SK-N-SH (cell line): ENCODE results near the gene MAD1L1. TPM values are rescaled to one million over a fixed set of nuclear protein-coding genes. Genes with fewer than 3 reads are reported as not detected.

Experiments
- CTCF ChIA-PET: fragments of 300-600, 350-600 bp; formaldehyde crosslinking; extraction: SDS; loops from one replicate; lab custom pipeline; 2021; lab: Yijun Ruan, JAX
- POLR2A ChIA-PET: fragments of 350-600 bp; sonication (Branson Sonifier 250); formaldehyde crosslinking; extraction: SDS; loops from one replicate; lab custom pipeline; 2020; ENCODE audit warnings: antibody characterized with exemption, inconsistent platforms; lab: Yijun Ruan, JAX
- DNase-seq: peaks from one replicate; pipeline ENCODE4 v3.0.0; 2012
- H2AFZ ChIP-seq: fragments of 200-600 bp; sonication (generic); 2 replicates; pipeline ENCODE4 v1.8.1; 2016; ENCODE audit warnings: antibody characterized with exemption, mild to moderate bottlenecking, low read depth
- H3F3A ChIP-seq: fragments of 200-600 bp; sonication (generic); replicated peaks from 2 replicates; pipeline ENCODE3; 2016; ENCODE audit warnings: antibody characterized with exemption, mild to moderate bottlenecking; ENCODE audit not compliant: insufficient read depth
- H3K27ac ChIP-seq, 2 experiments: fragments of 200-500 bp in 1 of 2; fragments of 200-600 bp in 1 of 2; sonication (Bioruptor generic) in 1 of 2; sonication (generic), shearing (Covaris generic) in 1 of 2; 2 replicates each; pipeline versions ENCODE4 v1.5.1 to v1.6.1; 2014 to 2016; ENCODE audit warnings: low read depth in 2 of 2, inconsistent platforms in 1 of 2, low read length in 1 of 2, mild to moderate bottlenecking in 1 of 2, mixed read lengths in 1 of 2
- H3K27me3 ChIP-seq: fragments of 200-600 bp; sonication (generic), shearing (Covaris generic); 2 replicates; pipeline ENCODE4 v1.6.1; 2016; ENCODE audit warnings: mixed run types; ENCODE audit not compliant: insufficient read depth
- H3K36me3 ChIP-seq, 2 experiments: fragments of 200-500 bp in 1 of 2; fragments of 200-600 bp in 1 of 2; sonication (Bioruptor generic) in 1 of 2; sonication (generic) in 1 of 2; replicated peaks in 1 of 2; 2 replicates each; pipeline versions ENCODE3 to v1.5.1; 2014 to 2016; ENCODE audit warnings: low read length in 1 of 2, mild to moderate bottlenecking in 1 of 2; ENCODE audit not compliant: insufficient read depth in 2 of 2, control insufficient read depth in 1 of 2
- H3K4me1 ChIP-seq, 2 experiments: fragments of 200-500 bp in 1 of 2; fragments of 200-600 bp in 1 of 2; sonication (Bioruptor generic) in 1 of 2; sonication (generic), shearing (Covaris generic) in 1 of 2; 2 replicates each; pipeline versions ENCODE4 v1.5.1 to v1.6.1; 2014 to 2016; ENCODE audit warnings: low read depth in 1 of 2, low read length in 1 of 2, mixed run types in 1 of 2; ENCODE audit not compliant: insufficient read depth in 2 of 2, control insufficient read depth in 1 of 2
- H3K4me2 ChIP-seq: fragments of 200-600 bp; sonication (generic), shearing (Covaris generic); 2 replicates; pipeline ENCODE4 v1.6.1; 2017; ENCODE audit warnings: mixed run types
- H3K4me3 ChIP-seq, 2 experiments: fragments of 200-500 bp in 1 of 2; fragments of 200-600 bp in 1 of 2; sonication (Bioruptor generic) in 1 of 2; sonication (generic), shearing (Covaris generic) in 1 of 2; 2 replicates each; pipeline versions ENCODE4 v1.5.1 to v1.8.1; 2014 to 2016; ENCODE audit warnings: low read depth in 2 of 2, inconsistent platforms in 1 of 2, low read length in 1 of 2, mild to moderate bottlenecking in 1 of 2, mixed read lengths in 1 of 2, moderate library complexity in 1 of 2
- H3K79me2 ChIP-seq: fragments of 200-600 bp; sonication (generic); 2 replicates; pipeline ENCODE4 v1.8.1; 2017; ENCODE audit warnings: mild to moderate bottlenecking; ENCODE audit not compliant: insufficient read depth
- H3K9ac ChIP-seq: fragments of 200-600 bp; sonication (generic); 2 replicates; pipeline ENCODE4 v1.6.1; 2017; ENCODE audit warnings: mixed run types
- H3K9me2 ChIP-seq: fragments of 200-600 bp; sonication (generic); 2 replicates; pipeline ENCODE4 v1.6.1; 2017; ENCODE audit warnings: mixed run types
- H3K9me3 ChIP-seq: fragments of 200-600 bp; sonication (generic); 2 replicates; pipeline ENCODE4 v1.6.1; 2017; ENCODE audit warnings: mixed run types, mild to moderate bottlenecking, moderate library complexity
- H4K20me1 ChIP-seq: fragments of 200-600 bp; sonication (generic); 2 replicates; pipeline ENCODE4 v1.6.1; 2017; ENCODE audit warnings: mild to moderate bottlenecking, mixed run types; ENCODE audit not compliant: insufficient read depth
- EZH2phosphoT487 ChIP-seq: fragments of 200-600 bp; sonication (generic); IDR thresholded peaks from 2 replicates; pipeline ENCODE4 v1.6.1; 2017; ENCODE audit warnings: low read depth, mixed run types, mild to moderate bottlenecking, antibody characterized with exemption, moderate library complexity, borderline replicate concordance
- FOSL2 ChIP-seq: IDR thresholded peaks from 2 replicates; pipeline ENCODE4 v1.4.0; 2012; ENCODE audit warnings: low read depth, mild to moderate bottlenecking, moderate library complexity, borderline replicate concordance
- FOXM1 ChIP-seq: IDR thresholded peaks from 2 replicates; pipeline ENCODE4 v1.4.0; 2012; ENCODE audit warnings: low read depth, mild to moderate bottlenecking
- GABPA ChIP-seq: IDR thresholded peaks from 2 replicates; pipeline ENCODE4 v1.4.0; 2012; ENCODE audit warnings: low read depth, mild to moderate bottlenecking
- GATA2 ChIP-seq: sonication (generic); formaldehyde crosslinking; IDR thresholded peaks from 2 replicates; pipeline ENCODE4 v1.5.0; 2020; ENCODE audit warnings: mild to moderate bottlenecking, missing genetic modification reagents
- MEF2A ChIP-seq: IDR thresholded peaks from 2 replicates; pipeline ENCODE4 v1.4.0; 2012; ENCODE audit warnings: low read depth, borderline replicate concordance
- RAD21 ChIP-seq: IDR thresholded peaks from 2 replicates; pipeline ENCODE4 v1.6.1; 2012; ENCODE audit warnings: mild to moderate bottlenecking, low read length
- RFX5 ChIP-seq: IDR thresholded peaks from 2 replicates; pipeline ENCODE4 v1.6.1; 2012; ENCODE audit warnings: mild to moderate bottlenecking, improper control_type of control experiment, low read length
- SMC3 ChIP-seq: IDR thresholded peaks from 2 replicates; pipeline ENCODE4 v1.6.1; 2012; ENCODE audit warnings: low read depth, low read length, improper control_type of control experiment
- TAF1 ChIP-seq: IDR thresholded peaks from 2 replicates; pipeline ENCODE4 v1.6.1; 2012; ENCODE audit warnings: low read depth, mild to moderate bottlenecking, low read length, moderate library complexity, borderline replicate concordance
- WGBS: methylation state at CpG from one replicate; pipeline ENCODE4 v1.1.6; 2017; ENCODE audit warnings: low lambda C conversion rate; 5-methylcytosine and 5-hydroxymethylcytosine counted together
- polyA plus RNA-seq, 3 experiments: library from polyadenylated mRNA; depleted of rRNA; stranded (reverse); fragments of >200 nt; gene quantifications; 2 replicates each; pipeline ENCODE4 v1.2.3, GENCODE V29; 2012
- TF ChIP-seq, protein P1 (sequence below): fragments of 150-350 bp; IDR thresholded peaks from 2 replicates; pipeline ENCODE4 v1.6.1; 2016; ENCODE audit warnings: mild to moderate bottlenecking, low read depth, low read length
- TF ChIP-seq, protein P2 (sequence below): IDR thresholded peaks from 2 replicates; pipeline ENCODE4 v1.4.0; 2012; ENCODE audit warnings: low read depth

Gene MAD1L1
- polyA plus RNA-seq, 1 of the 3 experiments (the other 2 are of a cell fraction): 46.2 TPM

DNA sequence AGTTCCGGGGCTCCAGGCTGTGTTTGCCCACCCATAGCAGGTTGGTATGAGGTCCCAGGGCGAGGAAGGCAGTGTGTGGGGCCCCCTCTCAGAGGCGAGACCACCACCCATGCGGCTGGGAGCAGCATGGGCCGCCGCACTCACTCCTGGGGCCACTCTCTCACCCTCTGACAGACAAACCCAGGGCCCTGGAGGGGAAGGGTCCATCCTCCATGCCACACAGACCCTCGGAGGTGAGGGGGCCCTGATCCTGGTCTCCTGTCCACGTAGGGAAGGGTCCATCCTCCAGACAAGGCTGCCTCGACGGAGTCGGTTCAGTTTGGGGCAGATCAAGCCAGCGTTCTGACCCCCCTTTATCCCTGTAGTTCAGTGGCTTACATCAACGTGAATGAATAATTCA, 331.9 kb downstream of the MAD1L1 start (continued):
- TF ChIP-seq, protein P1, sequence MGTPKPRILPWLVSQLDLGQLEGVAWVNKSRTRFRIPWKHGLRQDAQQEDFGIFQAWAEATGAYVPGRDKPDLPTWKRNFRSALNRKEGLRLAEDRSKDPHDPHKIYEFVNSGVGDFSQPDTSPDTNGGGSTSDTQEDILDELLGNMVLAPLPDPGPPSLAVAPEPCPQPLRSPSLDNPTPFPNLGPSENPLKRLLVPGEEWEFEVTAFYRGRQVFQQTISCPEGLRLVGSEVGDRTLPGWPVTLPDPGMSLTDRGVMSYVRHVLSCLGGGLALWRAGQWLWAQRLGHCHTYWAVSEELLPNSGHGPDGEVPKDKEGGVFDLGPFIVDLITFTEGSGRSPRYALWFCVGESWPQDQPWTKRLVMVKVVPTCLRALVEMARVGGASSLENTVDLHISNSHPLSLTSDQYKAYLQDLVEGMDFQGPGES: no peak
- no peak for TF ChIP-seq RAD21

DNA sequence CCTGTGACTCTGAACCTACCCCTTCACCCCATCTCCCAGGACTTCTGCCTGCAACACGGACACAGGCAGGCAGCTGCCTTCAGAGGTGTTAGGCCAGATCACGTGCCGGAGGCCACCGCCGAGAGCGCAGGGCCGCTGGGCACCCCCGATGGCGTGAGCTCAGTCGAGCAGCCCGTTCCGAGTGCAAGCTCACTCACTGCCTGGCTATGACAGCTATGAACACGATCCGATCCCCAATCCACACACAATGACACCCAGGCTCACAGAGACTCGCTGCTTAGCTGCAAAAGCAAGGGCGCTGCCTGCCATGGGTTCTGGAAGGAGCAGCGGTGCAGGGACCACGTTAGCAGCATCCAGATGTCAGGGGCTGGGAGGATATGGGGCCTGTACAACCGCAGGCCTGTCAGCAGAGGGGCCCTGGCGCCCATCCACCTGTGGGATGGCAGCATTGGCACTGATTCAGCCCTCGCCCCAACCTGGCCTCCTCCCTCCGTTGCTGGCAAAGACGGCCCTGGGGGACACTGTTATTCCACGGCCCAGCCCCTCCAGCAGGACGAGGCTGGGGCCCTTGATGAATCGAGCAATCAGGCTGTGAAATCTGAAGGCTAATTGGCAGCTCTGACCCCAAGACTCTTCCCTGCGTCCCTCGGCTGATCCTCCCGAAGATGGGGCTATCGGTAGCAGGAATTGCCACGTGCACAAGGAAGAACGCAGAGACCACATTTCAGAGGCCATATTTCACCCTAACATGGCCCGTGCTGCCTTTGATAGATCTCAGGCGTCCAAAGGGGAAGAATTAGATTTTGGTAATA, 332.6 kb downstream of the MAD1L1 start:
- 87% methylated on average over 31 of the region's 34 CpGs for WGBS

DNA sequence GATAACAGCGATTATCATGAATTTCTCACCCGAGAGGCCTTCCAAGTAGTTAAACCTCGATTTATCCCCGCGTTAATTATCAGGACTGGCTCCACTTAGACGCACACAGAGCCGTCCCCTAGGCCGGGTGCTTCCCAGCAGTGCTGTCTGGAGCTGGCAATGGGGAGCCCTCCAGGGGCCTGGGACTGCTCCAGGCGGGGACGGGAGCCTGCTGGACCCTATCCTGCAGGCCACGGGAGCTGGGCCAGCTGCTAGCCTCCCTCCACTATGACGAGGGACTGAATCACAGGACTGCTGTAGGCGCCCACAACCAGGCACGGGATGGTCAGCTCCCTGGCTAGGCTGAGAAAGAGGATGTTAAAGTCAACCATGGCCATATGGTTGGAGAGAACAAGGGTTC, 333.5 kb downstream of the MAD1L1 start:
- 76% methylated on average over 14 of the region's 14 CpGs for WGBS
- no peak for TF ChIP-seq TAF1
- peak; percentile 5; the same call in 1 of the 2 replicates for TF ChIP-seq RAD21
- TF ChIP-seq EZH2phosphoT487: no peak
- no peak for TF ChIP-seq SMC3
- TF ChIP-seq, protein P2, sequence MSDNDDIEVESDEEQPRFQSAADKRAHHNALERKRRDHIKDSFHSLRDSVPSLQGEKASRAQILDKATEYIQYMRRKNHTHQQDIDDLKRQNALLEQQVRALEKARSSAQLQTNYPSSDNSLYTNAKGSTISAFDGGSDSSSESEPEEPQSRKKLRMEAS: no peak
- TF ChIP-seq FOXM1: no peak
- TF ChIP-seq GABPA: no peak
- no peak for TF ChIP-seq MEF2A
- CTCF ChIA-PET: interaction anchor here (1.2 to 5.2 kb wide), 5 partner anchors 15 to 310 kb away, joined by 3 to 24 read pairs (median 4); no protein-coding TSS in a partner anchor
- peaks cover 0 to 21% of the 10 kb centered on the region in 2 experiments for H3K36me3 ChIP-seq
- no peaks in the 10 kb centered on the region for H3K9me2 ChIP-seq
- no peak overlapping the region for H3K4me3 ChIP-seq
- H3K4me1 ChIP-seq: peaks cover 0 to 56% of the 10 kb centered on the region in 2 experiments; a peak in 1 of 4 replicates
- no peaks in the 10 kb centered on the region for H3K79me2 ChIP-seq
- no peaks in the 10 kb centered on the region for H3F3A ChIP-seq
- peak overlapping the region in 1 of 2 experiments; percentile 83; a peak in 1 of 4 replicates for H3K27ac ChIP-seq
- no peak overlapping the region for H3K9ac ChIP-seq
- no peak overlapping the region for H3K4me2 ChIP-seq
- no peaks in the 10 kb centered on the region for H3K9me3 ChIP-seq
- H3K27me3 ChIP-seq: no peaks in the 10 kb centered on the region
- peak; percentile 77 for DNase-seq
- H2AFZ ChIP-seq: no peak overlapping the region
- POLR2A ChIA-PET: no interaction called here
- H4K20me1 ChIP-seq: no peaks in the 10 kb centered on the region

More for the DNA sequence above, 332.6 kb downstream of the MAD1L1 start:
- Histone ChIP-seq H3K79me2 (no peaks in the 10 kb centered on the region), H3K9me2 (no peaks in the 10 kb centered on the region), H3K27ac (peak overlapping the region in 1 of 2 experiments; percentile 83; a peak in 2 of 4 replicates), H3K4me3 (no peak overlapping the region), H4K20me1 (no peaks in the 10 kb centered on the region), H3K27me3 (no peaks in the 10 kb centered on the region), H3K36me3 (peaks cover 0 to 21% of the 10 kb centered on the region in 2 experiments), H3K4me1 (peaks cover 0 to 53% of the 10 kb centered on the region in 2 experiments; a peak in 1 of 4 replicates), H3K9me3 (no peaks in the 10 kb centered on the region), H3F3A (no peaks in the 10 kb centered on the region), H3K9ac (no peak overlapping the region), H3K4me2 (no peak overlapping the region), H2AFZ (no peak overlapping the region)
- peak; percentile 16; the same call in 1 of the 2 replicates for TF ChIP-seq SMC3
- no peak for TF ChIP-seq RFX5
- peak; percentile 40 for TF ChIP-seq RAD21
- TF ChIP-seq, protein P1: no peak
- TF ChIP-seq GATA2: peak; percentile 73
- no peak for TF ChIP-seq FOSL2
- DNase-seq: peak; percentile 89
- ChIA-PET POLR2A (no interaction called here), CTCF (interaction anchor here (0.9 to 5.2 kb wide), 6 partner anchors 16 to 321 kb away, joined by 3 to 24 read pairs (median 4); no protein-coding TSS in a partner anchor)
